H4 (cell line): ENCODE measurements around the gene STK38. TPM values are rescaled to one million over a fixed set of nuclear protein-coding genes. Genes with fewer than 3 reads are reported as not detected.

Source experiments
- DNase-seq: peaks from one replicate; pipeline ENCODE4 v3.0.0-alpha.2; 2015; ENCODE audit warnings: low spot score
- total RNA-seq: library from RNA; depleted of rRNA; stranded (reverse); fragments of >200 nt; shearing (Covaris generic); gene quantifications from 2 replicates; pipeline ENCODE4 v1.2.3, GENCODE V29; 2014

Gene STK38
- total RNA-seq, 1 experiment from 2014 or later: 21.9 TPM

DNA sequence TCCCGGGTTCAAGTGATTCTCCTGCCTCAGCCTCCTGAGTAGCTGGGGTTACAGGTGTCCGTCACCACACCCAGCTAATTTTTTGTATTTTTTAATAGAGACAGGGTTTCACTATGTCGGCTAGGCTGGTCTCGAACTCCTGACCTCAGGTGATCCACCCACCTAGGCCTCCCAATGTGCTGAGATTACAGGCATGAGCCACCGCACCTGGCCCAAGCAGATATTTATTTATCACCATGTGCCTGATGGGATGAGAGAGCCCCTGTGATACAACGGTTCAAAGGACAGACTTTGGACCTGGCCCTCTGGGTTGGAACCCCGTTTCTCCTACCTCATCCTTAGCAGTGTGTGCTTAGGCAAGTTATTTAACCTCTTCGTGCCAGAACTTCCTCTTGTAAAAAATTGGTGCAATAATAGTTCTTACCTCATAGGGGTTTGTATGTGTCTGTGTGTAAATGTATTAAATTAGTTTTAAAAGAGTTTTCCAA is 19.2 kb upstream of the STK38 start:
- DNase-seq: no peak

DNA sequence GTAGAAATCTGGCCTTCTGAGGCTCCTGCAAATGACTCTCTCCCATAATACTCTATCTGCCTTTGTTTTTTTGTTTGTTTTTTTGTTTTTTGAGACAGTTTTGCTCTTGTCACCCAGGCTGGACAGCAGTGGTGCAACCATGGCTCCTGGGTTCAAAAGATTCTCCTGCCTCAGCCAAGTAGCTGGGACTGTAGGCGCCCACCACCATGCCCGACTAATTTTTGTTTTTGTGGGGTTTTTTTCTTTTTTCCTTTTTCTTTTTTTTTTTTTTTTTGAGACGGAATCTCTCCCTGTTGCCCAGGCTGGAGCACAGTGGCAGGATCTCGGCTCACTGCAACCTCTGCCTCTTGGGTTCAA is 16.6 kb upstream of the STK38 start:
- no peak for DNase-seq

GRCh38 chr6:36563237-36563927 is 16.1 kb upstream of the STK38 start:
- DNase-seq: no peak

GRCh38 chr6:36560822-36561221 is 13.5 kb upstream of the STK38 start:
- DNase-seq: no peak

DNA sequence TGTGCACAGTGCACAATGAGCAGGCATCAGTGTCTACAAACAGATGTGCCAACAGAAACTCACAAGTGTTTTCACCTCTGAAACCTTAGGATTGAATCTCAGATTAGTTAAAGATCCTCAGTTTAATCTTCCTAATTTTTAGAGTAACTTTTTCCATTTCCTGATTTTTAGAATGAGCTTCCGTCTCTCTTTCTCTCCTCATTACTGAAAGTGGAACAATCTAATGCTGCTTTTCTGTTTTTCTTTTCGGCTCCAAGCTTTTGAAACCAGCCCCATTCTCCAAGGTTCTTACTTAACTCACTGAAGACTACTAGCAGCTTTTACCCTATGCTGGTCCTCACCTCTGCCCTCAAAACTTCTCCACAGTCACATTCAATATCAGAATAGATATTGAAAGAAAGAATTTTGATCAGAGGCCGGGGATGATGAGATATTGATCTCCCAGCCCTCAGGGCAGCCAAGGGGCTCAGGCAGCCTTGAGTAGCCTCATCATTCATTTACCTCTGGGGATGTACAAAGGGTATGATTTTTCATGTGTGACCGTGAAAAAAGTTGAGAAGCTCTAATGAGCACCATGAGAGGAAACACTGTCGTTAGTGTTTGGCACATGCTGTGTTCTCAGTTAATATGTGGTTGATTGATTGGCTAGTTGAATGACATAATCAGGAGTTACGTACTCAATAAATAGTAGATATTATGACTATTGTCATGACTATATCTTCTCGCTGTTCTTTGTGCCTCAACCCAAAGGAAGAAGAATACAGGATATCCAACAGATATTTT is 11.9 kb upstream of the STK38 start:
- no peak for DNase-seq

- DNase-seq: no peak
Measured at GRCh38 chr6:36556281-36556680, 9.0 kb upstream of the STK38 start.

- no peak for DNase-seq
Measured at GRCh38 chr6:36555750-36556252, 8.5 kb upstream of the STK38 start.

GRCh38 chr6:36550473-36551000 is 3.3 kb upstream of the STK38 start:
- no peak for DNase-seq

GRCh38 chr6:36548401-36548743 is 1.1 kb upstream of the STK38 start:
- DNase-seq: no peak

GRCh38 chr6:36547646-36548400 is 544 bp upstream of the STK38 start:
- DNase-seq: no peak

GRCh38 chr6:36546308-36546919 is 865 bp downstream of the STK38 start:
- no peak for DNase-seq

- no peak for DNase-seq
Measured at GRCh38 chr6:36545767-36546307, 1.4 kb downstream of the STK38 start.

DNA sequence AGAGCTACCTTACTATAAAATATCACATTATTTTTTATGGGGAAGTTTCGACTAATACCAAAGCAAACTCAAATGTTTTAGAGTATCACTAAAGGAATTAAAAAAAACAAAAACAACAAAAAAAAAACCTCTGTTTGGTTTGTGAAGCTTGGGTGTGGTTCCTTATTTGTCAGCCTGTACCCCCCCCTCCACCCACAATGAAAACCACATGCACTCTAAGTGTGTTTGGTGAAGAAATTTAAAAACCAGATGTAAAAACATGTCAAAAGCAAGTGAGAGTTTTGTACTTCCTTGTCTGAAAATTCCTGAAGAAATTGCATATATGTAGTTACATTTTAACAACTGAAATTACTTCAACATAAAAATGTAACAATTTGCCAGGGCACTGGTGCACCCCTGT is 3.1 kb downstream of the STK38 start:
- no peak for DNase-seq

DNA sequence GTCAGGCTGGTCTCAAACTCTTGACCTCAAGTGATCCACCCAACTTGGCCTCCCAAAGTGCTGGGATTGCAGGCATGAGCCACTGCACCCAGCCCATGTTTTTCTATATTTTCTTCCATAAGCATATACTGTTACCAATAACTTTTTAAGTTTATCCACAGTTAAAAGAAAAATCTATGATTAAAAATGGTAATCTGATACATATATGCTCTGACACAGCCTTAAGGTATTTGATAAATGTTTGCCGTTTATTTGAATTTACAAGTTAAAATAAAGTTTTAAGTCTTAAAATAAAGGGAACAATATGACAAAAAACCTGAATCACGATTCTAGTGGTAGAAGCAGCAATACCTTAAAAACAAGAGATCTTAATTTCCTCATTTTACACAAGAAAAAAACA is 5.2 kb downstream of the STK38 start:
- DNase-seq: no peak

DNA sequence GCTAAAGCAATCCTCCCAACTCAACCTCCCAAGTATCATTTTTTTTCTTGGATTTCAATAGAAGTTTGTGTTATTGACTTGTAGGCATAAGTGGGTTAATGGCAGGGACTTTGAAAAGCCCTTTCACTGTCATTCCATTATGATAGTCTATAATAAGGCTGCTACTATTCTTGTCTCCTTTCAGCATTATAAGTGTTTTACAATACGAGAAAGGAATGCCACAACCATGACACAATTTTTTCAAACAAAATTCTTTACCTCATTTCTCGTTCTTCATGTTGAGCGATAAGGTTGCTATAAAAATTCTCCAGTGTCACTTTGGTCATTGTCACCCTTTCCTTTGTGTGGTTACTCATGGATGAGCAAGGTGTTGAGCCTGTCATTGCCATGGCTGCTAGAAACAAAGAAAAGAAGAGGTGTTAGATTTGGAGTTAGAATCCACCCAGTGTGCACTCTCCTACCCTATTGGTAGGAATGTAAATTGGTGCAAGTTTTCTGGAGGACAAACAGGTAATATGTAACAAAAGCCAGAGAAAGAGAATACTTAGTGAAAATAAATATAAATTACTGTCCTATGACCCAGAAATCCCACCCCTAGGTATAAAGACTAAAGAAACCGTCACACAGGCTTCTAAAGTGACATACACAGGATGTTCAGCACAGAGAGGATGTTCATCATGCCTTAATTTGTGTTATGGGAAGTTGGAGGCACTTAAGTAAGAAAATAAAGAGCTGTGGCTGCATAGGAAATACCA is 7.3 kb downstream of the STK38 start:
- no peak for DNase-seq

GRCh38 chr6:36536873-36537547 is 10.3 kb downstream of the STK38 start:
- no peak for DNase-seq

- no peak for DNase-seq
Measured at GRCh38 chr6:36533321-36533720, 14.0 kb downstream of the STK38 start.

- no peak for DNase-seq
Measured at GRCh38 chr6:36526066-36526465, 21.2 kb downstream of the STK38 start.

GRCh38 chr6:36525346-36525745 is 21.9 kb downstream of the STK38 start:
- no peak for DNase-seq

DNA sequence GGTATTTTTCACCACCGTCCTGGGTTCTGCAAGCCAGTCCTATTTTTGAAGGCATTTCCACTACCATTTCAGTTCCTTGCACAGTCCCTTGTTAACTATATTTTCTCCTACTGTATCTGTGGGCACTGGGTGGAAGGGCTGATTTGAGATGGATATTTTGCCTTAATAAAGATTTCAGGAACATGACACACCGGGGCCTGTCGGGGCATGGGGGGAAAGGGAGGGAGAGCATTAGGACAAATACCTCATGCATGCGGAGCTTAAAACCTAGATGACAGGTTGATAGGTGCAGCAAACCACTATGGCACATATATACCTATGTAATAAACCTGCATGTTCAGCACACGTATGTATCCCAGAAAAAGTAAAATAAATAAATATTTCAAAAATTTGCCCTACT is 22.4 kb downstream of the STK38 start:
- no peak for DNase-seq
